Prostate gland (tissue), 2 donors: ENCODE results near the gene ATP8B2. TPM values are rescaled to one million over a fixed set of nuclear protein-coding genes. Genes with fewer than 3 reads are reported as not detected.
"Not testable (repeated sequence)": the region's sequence is repeated elsewhere in the genome, so short reads cannot be mapped to it uniquely, and the experiment has no call there.

Experiments used
- DNase-seq: peaks from one replicate; pipeline ENCODE4 v3.0.0-alpha.2; 2019; ENCODE audit warnings: low spot score
- H3K27ac ChIP-seq, 2 donors: fragments of 200-600 bp; sonication (generic); 2 replicates each; pipeline ENCODE4 v1.5.1; 2017 to 2019
- H3K27me3 ChIP-seq: fragments of 200-600 bp; sonication (generic); replicated peaks from 2 replicates; pipeline ENCODE4 v1.5.1; 2019; ENCODE audit not compliant: insufficient read depth
- H3K36me3 ChIP-seq, 2 donors: fragments of 200-600 bp; sonication (generic); 1 replicate in 1 of 2; 2 replicates in 1 of 2; pipeline versions ENCODE4 v1.5.1 to v1.8.1; 2017 to 2019
- H3K4me1 ChIP-seq: fragments of 200-600 bp; sonication (generic); replicated peaks from 2 replicates; pipeline ENCODE4 v1.5.1; 2019
- H3K4me3 ChIP-seq, 2 donors: fragments of 200-600 bp; sonication (generic); 2 replicates each; pipeline ENCODE4 v1.5.1; 2017 to 2019
- H3K9me3 ChIP-seq: fragments of 200-600 bp; sonication (generic); 2 replicates; pipeline ENCODE4 v1.5.1; 2017
- POLR2A ChIP-seq: fragments of 450-650 bp; IDR thresholded peaks from one replicate; pipeline ENCODE4 v1.6.1; 2016; ENCODE audit warnings: antibody characterized with exemption, mild to moderate bottlenecking
- POLR2AphosphoS5 ChIP-seq: sonication (generic); formaldehyde crosslinking; IDR thresholded peaks from one replicate; pipeline ENCODE4 v1.6.1; 2017; ENCODE audit warnings: antibody characterized with exemption
- WGBS: methylation state at CpG from one replicate; pipeline ENCODE4 v1.1.5; 2018; 5-methylcytosine and 5-hydroxymethylcytosine counted together
- intact Hi-C: fragments of 100-400 bp; cut with DNase I; formaldehyde crosslinking; loops from one replicate; pipeline ENCODE4 v1.14.2; 2022
- total RNA-seq, 2 donors: library from RNA; depleted of rRNA; stranded (reverse); fragments of >200 nt; gene quantifications; one replicate each; pipeline ENCODE4 v1.1.0, GENCODE V29; 2016
- TF ChIP-seq, protein P1 (sequence below), 4 experiments: fragments of 200-600 bp in 2 of 4; fragments of 450-650 bp in 2 of 4; sonication (generic) in 2 of 4; IDR thresholded peaks; 1 replicate in 3 of 4; 2 replicates in 1 of 4; pipeline ENCODE4 v1.5.1; 2016 to 2019; ENCODE audit warnings: antibody characterized with exemption in 4 of 4, mild to moderate bottlenecking in 2 of 4, moderate library complexity in 2 of 4

Gene ATP8B2
- total RNA-seq, 2 donors from 2014 or later, result 88.9 to 171 TPM

- Histone ChIP-seq H3K36me3 (no peaks in the 10 kb centered on the region), H3K4me1 (no peaks in the 10 kb centered on the region), H3K4me3 (no peak overlapping the region), H3K9me3 (no peaks in the 10 kb centered on the region), H3K27ac (no peak overlapping the region), H3K27me3 (no peaks in the 10 kb centered on the region)
- TF ChIP-seq POLR2AphosphoS5, result no peak
- TF ChIP-seq, protein P1, sequence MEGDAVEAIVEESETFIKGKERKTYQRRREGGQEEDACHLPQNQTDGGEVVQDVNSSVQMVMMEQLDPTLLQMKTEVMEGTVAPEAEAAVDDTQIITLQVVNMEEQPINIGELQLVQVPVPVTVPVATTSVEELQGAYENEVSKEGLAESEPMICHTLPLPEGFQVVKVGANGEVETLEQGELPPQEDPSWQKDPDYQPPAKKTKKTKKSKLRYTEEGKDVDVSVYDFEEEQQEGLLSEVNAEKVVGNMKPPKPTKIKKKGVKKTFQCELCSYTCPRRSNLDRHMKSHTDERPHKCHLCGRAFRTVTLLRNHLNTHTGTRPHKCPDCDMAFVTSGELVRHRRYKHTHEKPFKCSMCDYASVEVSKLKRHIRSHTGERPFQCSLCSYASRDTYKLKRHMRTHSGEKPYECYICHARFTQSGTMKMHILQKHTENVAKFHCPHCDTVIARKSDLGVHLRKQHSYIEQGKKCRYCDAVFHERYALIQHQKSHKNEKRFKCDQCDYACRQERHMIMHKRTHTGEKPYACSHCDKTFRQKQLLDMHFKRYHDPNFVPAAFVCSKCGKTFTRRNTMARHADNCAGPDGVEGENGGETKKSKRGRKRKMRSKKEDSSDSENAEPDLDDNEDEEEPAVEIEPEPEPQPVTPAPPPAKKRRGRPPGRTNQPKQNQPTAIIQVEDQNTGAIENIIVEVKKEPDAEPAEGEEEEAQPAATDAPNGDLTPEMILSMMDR (IDR thresholded peaks at IDR 0.05), result no peak
- TF ChIP-seq POLR2A, result no peak
- 82% methylated on average over 10 of the region's 10 CpGs for WGBS
- intact Hi-C loops, result no loop called here
- DNase-seq, result no peak
Measured at GRCh38 chr1:154313066-154313356, 12.3 kb upstream of the ATP8B2 start.

DNA sequence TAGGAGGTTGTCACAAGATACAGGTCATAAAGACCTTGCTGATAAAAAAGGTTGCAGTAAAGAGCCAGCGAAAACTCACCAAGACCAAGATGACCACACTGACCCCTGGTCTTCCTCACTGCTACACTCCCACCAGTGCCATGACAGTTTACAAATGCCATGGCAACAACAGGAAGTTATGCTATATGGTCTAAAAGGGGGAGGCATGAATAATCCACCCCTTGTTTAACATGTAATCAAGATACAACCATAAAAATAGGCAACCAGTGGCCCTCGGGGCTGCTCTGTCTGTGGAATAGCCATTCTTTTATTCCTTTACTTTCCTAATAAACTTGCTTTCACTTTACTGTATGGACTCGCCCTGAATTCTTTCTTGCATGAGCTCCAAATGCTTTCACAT is 11.1 kb upstream of the ATP8B2 start:
- H3K27ac ChIP-seq, H3K4me1 ChIP-seq, H3K27me3 ChIP-seq, H3K9me3 ChIP-seq, H3K4me3 ChIP-seq, DNase-seq, H3K36me3 ChIP-seq, intact Hi-C loops: not testable (repeated sequence)
- 60% methylated on average over 3 of the region's 3 CpGs for WGBS

DNA sequence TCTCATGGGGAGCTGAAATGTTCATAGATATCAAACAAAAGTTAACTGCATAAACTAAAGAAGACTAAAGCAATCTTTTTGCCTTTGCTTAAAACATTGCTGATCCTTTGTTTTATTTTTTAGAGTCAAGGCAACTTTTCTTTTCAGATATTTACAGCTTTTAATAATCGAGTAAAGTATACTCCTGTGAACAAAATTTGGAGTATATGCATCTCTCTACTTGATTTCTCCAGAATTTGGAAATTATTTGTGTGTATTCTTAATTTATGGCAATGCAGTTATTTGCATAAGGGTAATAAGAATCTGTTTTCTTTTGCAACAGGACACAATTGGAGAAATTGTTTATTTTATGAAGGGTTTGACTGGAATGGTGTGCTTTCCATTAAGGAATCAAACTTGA is 8.6 kb upstream of the ATP8B2 start:
- TF ChIP-seq POLR2A (no peak), POLR2AphosphoS5 (no peak)
- TF ChIP-seq, protein P1 (IDR thresholded peaks at IDR 0.05), result no peak
- Histone ChIP-seq H3K4me1 (no peaks in the 10 kb centered on the region), H3K27ac (no peak overlapping the region), H3K9me3 (no peaks in the 10 kb centered on the region), H3K4me3 (no peak overlapping the region), H3K27me3 (no peaks in the 10 kb centered on the region), H3K36me3 (no peaks in the 10 kb centered on the region)
- intact Hi-C loops, result no loop called here
- WGBS, result 90% methylated on average over 1 of the region's 1 CpG
- DNase-seq, result no peak

DNA sequence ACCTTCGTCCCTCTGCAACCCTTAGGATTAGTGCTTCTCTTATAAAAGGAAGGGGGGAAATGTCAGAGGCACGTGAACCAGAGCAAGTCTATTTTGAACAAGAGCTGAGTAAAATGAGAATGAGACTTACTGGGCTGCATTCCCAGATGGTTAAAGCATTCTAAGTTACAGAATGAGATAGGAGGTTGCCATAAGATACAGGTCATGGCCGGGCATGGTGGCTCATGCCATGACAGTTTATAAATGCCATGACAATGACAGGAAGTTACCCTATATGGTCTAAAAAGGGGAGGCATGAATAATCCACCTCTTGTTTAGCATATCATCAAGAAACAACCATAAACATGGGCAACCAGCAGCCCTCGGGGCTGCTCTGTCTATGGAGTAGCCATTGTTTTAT is 6.9 kb upstream of the ATP8B2 start:
- DNase-seq, result no peak
- Histone ChIP-seq H3K9me3 (no peaks in the 10 kb centered on the region), H3K4me3 (no peak overlapping the region), H3K27ac (no peak overlapping the region), H3K36me3 (no peaks in the 10 kb centered on the region), H3K4me1 (no peaks in the 10 kb centered on the region), H3K27me3 (no peaks in the 10 kb centered on the region)
- TF ChIP-seq, protein P1 (IDR thresholded peaks at IDR 0.05), result no peak
- no peak for TF ChIP-seq POLR2AphosphoS5
- no peak for TF ChIP-seq POLR2A
- WGBS, result 51% methylated on average over 4 of the region's 4 CpGs
- intact Hi-C loops, result no loop called here

DNA sequence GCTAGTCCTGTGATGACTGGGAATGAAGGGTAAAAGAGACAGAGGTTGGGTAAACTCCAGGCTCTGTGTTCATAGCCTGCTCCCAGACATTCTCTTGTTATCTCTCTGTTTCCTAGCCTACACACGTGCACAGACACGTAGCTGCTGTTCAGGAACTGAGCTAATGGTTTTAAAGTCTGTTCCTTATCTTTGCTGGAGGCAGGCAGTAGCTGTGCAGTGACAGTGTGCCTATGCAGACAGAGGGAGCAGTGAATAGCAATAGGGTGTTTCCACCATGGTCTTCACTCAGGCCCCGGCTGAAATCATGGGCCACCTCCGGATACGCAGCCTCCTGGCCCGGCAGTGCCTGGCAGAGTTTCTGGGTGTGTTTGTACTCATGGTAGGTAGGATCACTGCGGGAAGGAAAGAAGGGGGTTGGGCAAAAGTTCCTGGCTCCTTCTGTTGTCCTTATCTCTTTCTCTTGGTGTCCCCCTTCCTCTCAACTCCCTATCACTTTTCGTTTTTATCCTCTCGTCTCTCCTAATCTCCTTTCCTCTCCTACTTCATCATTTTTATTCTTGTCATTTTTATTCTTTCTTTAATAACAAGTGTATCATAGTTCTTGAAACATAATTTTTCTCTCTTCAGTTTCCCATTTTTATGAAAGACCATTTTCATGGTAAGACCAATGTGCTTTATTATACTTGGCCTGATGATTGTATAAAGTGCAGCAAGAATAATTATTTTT is 4.3 kb upstream of the ATP8B2 start, which contains the start of gene AQP10:
TSS of gene AQP10 (plus strand) at position 212 of the 727 bp plus-strand sequence. CDS start at position 275, 63 bp downstream.
- intact Hi-C loops, result no loop called here
- TF ChIP-seq POLR2A (no peak), POLR2AphosphoS5 (peak; percentile 41)

GRCh38 chr1:154321609-154321934 is 3.8 kb upstream of the ATP8B2 start:
- H3K4me1 ChIP-seq, DNase-seq, H3K9me3 ChIP-seq, intact Hi-C loops, H3K27me3 ChIP-seq, H3K4me3 ChIP-seq, H3K27ac ChIP-seq, H3K36me3 ChIP-seq: not testable (repeated sequence)

More for the DNA sequence above, 4.3 kb upstream of the ATP8B2 start, which contains the start of gene AQP10:
- H3K4me3 ChIP-seq, result no peak within 1 kb of the TSS
- DNase-seq, result no peak
- H3K27ac ChIP-seq, result no peak within 1 kb of the TSS
- no peaks in the 10 kb centered on the region for H3K36me3 ChIP-seq
- H3K9me3 ChIP-seq, result no peaks in the 10 kb centered on the region
- no peaks in the 10 kb centered on the region for H3K27me3 ChIP-seq
- no peaks in the 10 kb centered on the region for H3K4me1 ChIP-seq
- WGBS, result 25% methylated on average over 9 of the region's 9 CpGs
